ENCODE measurements around the gene COL13A1. TPM values are rescaled to one million over a fixed set of nuclear protein-coding genes. Genes with fewer than 3 reads are reported as not detected.

COL13A1 gene
- total RNA-seq, 1 experiment from 2014 or later: 3.6 TPM

- H3K56ac ChIP-seq (ENCODE audit: insufficient read length, low read depth, low read length): no peak overlapping the region
- no peak overlapping the region for H2BK15ac ChIP-seq (ENCODE audit: low read depth, low read length)
- no peak for DNase-seq
- no peak overlapping the region for H3K27ac ChIP-seq (ENCODE audit: insufficient read length, low read depth, low read length)
- no peak for TF ChIP-seq CTCF (conservative IDR thresholded peaks at IDR 0.05)
- H3K79me2 ChIP-seq (ENCODE audit: insufficient read depth, low read length): no peaks in the 10 kb centered on the region
- H4K8ac ChIP-seq (replicated peaks; ENCODE audit: insufficient read length, low read depth, low read length): no peak overlapping the region
- Mint-ChIP-seq H3K27ac (no peak overlapping the region), H3K36me3 (ENCODE audit: insufficient read depth in 1 of 3, low read depth in 3 of 3) (no peaks in the 10 kb centered on the region), H3K4me3 (no peak overlapping the region), H3K9me3 (no peaks in the 10 kb centered on the region), H3K4me1 (peaks cover 10 to 11% of the 10 kb centered on the region in 2 experiments; a peak in 1 of 4 replicates), H3K27me3 (ENCODE audit: low read depth) (peaks cover 35% of the 10 kb centered on the region)
- H2BK5ac ChIP-seq (ENCODE audit: insufficient read length, low read length): no peak overlapping the region
- no peaks in the 10 kb centered on the region for H3K27me3 ChIP-seq (ENCODE audit: insufficient read depth, low read length)
- H3K79me1 ChIP-seq (ENCODE audit: insufficient read depth, low read depth, low read length, poor library complexity, severe bottlenecking): no peaks in the 10 kb centered on the region
- no peak overlapping the region for H3K9ac ChIP-seq (ENCODE audit: extremely low read depth, insufficient read length, low read length)
- H3K9me3 ChIP-seq (ENCODE audit: control insufficient read depth, low read depth, low read length): no peaks in the 10 kb centered on the region
- no peak overlapping the region for H3K4me2 ChIP-seq (ENCODE audit: insufficient read depth, insufficient read length, low read length)
- H2AFZ ChIP-seq (ENCODE audit: low read length): no peak overlapping the region
- H2BK12ac ChIP-seq (ENCODE audit: insufficient read length, low read depth, low read length): no peak overlapping the region
- no peak overlapping the region for H4K91ac ChIP-seq (ENCODE audit: insufficient read length, low read depth, low read length)
- no peak overlapping the region for H2AK5ac ChIP-seq (ENCODE audit: insufficient read length, low read length)
- H3K23me2 ChIP-seq (ENCODE audit: insufficient read length, low read depth, low read length, poor library complexity, severe bottlenecking): no peaks in the 10 kb centered on the region
- no peak overlapping the region for H3T11ph ChIP-seq (ENCODE audit: low read length)
- no peak overlapping the region for H2BK120ac ChIP-seq (ENCODE audit: low read depth, low read length, poor library complexity, severe bottlenecking)
- no peaks in the 10 kb centered on the region for H4K20me1 ChIP-seq (ENCODE audit: control insufficient read depth, insufficient read depth, insufficient read length)
- WGBS (ENCODE audit: extremely low coverage, insufficient read length, low lambda C conversion rate): no CpG with 5 or more reads among the region's 8 CpGs
- no peak overlapping the region for H2BK20ac ChIP-seq (ENCODE audit: low read depth, low read length, poor library complexity, severe bottlenecking)
- no peak overlapping the region for H3K4ac ChIP-seq (ENCODE audit: low read depth, low read length)
- no peaks in the 10 kb centered on the region for H3K4me1 ChIP-seq (ENCODE audit: insufficient read depth, low read length)
- H3K18ac ChIP-seq (ENCODE audit: insufficient read length, low read depth, low read length): no peak overlapping the region
- H3K14ac ChIP-seq (ENCODE audit: insufficient read depth, low read length): no peak overlapping the region
- no peak overlapping the region for H3K23ac ChIP-seq (ENCODE audit: insufficient read length, low read depth, low read length)
- H4K5ac ChIP-seq (ENCODE audit: insufficient read length, low read depth, low read length): no peak overlapping the region
Measured at GRCh38 chr10:69959911-69960310, 158.2 kb downstream of the COL13A1 start.

Data from H9 (cell line).